GM04504 (cell line): Measurements from ENCODE around the gene PSEN1.

Experiments
- DNase-seq: peaks from one replicate; pipeline ENCODE4 v3.0.0-alpha.2; 2012; ENCODE audit warnings: low read depth

PSEN1 gene

GRCh38 chr14:73136387-73137225 is at the start of gene PSEN1:
TSS of gene PSEN1 (plus strand) at chr14:73136507. CDS start at chr14:73148020, 11,513 bp downstream.
- DNase-seq: peak; percentile 80

- DNase-seq: no peak
These were observed 45.3 kb upstream of the PSEN1 start for GRCh38 chr14:73091044-73091443.

- no peak for DNase-seq
These were observed 38.9 kb upstream of the PSEN1 start for GRCh38 chr14:73097421-73097820.

DNA sequence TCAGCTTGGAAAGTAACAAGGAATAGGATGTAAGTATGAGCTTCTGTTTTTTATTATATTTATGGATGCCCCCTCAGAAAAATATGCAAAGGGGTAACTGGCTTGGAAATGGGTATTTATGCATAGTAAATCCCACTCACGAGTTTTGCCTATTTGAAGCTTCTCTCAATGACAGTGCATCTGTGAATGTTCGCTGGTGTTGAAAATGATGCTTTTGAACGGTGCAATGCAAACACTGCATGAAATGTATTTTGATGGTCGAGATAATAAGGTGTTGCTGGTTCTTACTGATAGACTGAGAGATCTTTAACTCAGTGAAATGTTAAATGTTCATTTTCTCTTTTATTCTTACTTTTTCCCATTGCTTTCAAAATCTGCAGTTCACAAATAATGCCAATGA is 36.0 kb upstream of the PSEN1 start:
- no peak for DNase-seq

DNA sequence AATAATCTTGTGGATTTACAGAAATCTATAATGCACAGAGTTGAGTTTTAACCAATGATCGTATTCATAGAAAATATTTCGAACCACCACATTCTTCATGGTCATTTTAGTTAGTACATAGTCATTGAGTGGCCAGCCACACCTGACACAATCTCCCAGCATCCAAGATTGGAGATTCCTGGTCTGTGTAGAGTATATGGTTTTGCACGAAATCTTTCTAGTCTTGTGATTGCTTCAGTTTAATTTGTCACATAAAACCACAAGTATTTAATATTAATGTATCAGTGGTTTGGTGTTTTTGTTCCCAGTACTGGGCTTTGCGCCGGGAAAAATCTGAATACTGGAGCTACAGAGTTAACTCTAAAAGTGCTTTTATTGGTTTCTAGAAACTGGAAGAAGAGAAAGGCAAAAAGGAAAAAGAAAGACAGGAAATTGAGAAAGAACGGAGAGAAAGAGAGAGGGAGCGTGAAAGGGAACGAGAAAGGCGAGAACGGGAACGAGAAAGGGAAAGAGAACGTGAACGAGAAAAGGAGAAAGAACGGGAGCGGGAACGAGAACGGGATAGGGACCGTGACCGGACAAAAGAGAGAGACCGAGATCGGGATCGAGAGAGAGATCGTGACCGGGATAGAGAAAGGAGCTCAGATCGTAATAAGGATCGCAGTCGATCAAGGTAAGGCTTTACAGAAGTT is 33.4 kb upstream of the PSEN1 start:
- DNase-seq: no peak

DNA sequence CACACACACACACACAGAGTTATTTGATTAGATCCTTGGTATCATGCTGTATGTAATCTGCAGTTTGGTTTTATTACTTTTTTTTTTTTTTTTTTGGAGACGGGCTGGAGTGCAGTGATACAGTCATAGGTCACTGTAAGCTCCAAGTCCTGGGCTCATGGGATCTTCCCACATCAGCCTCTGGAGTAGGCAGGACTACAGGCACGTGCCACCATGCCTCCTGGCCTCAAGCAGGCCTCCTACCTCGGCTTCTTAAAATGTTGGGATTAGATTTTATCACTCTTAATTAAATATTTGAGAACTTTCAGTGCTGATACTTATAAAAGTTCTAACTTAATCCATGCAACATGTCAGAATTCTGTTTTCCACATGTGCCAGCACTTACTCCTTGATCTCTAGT is 31.3 kb upstream of the PSEN1 start:
- no peak for DNase-seq

DNA sequence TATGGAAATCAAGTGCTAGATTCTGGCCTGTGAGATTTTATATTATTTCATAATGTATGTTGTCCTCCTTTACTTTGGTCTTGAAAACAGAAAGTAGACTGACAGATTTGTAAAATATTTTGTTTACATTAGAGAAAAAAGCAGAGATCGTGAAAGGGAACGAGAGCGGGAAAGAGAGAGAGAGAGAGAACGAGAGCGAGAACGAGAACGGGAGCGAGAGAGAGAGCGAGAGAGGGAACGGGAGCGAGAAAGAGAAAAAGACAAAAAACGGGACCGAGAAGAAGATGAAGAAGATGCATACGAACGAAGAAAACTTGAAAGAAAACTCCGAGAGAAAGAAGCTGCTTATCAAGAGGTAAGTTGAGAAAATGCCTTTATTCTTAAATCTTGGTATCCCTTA is 30.6 kb upstream of the PSEN1 start:
- no peak for DNase-seq

DNA sequence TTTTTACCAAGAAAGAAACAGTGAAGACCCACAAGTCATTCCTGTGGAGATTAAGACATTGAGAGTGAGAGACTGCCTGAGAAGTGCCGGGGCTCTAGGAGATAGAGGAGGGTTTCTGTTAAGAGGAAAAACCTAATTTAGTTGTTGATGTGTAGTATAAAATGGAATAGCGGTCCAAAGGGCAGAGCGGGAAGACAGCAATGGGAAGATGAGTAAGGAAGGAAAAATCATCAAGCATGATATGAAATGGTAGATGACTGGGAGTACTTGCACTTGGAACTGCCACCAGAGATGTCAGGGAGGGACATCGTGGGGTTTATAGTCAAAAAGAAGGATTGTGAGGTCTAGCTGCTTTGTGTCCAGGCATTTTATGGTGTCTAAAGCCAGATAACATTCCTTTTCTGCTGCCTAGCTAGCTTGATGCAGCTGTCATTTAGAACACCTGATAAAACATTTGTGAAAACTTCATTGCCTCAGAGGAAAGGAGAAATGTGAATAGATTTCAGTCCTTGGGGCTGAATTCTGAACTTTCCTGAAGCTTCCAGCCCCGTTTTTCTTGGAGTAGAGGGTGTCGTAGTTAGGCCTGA is 20.1 kb upstream of the PSEN1 start:
- no peak for DNase-seq

DNA sequence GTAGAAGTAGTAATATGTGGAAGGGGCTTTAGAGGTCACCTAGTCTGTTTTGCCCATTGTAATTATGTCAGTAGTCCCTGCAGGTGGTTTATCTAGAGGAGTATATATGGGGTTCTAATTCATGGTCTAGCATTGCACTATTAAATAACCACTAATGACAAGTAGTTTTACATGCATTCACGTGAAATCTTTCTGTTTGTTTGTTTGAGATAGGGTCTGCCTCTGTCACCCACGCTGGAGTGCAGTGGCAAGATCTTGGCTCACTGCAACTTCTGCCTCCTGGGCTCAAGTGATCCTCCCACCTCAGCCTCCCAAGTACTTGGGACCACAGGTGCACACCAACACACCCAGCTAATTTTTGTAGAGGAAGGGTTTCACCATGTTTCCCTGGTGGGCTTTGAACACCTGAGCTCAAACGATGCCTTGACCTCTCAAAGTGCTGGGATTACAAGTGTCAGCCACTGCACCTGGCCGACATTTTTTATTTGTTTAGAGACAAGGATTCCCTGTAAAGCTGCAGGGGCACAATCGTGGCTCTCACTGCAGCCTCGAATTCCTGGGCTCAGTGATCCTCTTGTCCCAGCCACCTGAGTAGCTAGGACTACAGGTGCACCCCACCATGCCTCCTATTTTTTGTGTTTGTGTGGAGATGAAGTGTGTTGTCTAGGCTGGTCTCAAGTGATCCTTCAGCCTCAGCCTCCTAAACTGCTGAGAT is 12.0 kb upstream of the PSEN1 start:
- no peak for DNase-seq

DNA sequence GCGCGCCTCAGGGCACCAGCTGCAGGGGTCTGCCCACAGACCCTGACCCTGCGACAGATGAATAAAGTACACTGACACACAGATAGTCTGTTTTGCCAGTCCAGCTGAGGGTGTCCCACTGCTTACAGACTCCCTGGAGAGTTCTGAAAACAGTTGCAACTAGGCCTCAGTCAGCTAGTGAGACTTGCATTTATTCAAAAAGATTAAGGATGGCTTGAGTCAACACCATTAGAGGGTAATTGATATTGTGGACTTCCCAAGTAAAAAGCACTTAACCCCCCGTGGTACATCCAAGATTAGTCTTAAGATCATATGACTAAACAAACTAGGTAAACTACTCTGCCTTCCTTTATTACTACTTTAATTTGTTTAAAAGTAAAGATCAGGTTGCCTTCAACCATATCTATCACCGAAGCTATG is 11.1 kb upstream of the PSEN1 start:
- DNase-seq: no peak

DNA sequence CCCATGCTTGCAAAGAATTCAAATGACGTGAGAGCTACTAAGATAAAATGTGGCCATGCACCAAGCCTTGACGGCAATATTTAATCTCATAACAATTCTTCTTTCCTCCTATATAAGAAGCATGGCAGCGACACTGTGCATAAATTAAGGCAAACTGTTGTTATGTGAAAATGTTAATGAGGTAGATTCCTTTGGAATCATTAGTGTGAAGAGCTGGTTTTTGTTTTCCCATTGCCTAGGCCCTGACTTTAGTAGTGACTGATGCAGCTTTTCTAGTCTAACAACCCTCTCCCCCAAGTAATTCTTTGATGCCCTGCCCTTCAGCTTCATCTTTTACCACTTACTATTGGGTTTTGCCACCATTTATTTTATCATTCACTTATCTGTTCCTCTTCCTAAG is 10.6 kb upstream of the PSEN1 start:
- no peak for DNase-seq

DNA sequence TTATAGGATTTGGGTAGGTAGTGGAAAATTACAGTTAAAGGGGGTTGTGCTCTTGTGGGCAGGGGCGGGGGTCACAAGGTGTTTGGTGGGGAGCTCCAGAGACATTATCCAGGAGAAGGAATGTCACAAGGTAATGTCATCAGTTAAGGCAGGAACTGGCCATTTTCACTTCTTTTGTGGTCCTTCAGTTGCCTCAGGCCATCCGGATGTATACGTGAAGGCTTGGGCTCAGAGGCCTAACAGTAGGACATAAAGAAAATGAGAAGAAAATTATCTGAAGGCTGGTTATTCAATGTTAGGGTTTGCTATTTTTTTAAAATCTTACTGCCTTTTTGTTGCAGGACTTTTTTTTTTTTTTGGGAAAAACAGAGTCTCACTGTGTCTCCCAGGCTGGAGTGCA is 2.5 kb upstream of the PSEN1 start:
- DNase-seq: no peak

DNA sequence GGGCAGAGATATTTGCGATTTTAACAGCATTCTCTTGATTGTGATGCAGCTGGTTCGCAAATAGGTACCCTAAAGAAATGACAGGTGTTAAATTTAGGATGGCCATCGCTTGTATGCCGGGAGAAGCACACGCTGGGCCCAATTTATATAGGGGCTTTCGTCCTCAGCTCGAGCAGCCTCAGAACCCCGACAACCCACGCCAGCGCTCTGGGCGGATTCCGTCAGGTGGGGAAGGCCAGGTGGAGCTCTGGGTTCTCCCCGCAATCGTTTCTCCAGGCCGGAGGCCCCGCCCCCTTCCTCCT is 271 bp upstream of the PSEN1 start:
- DNase-seq: no peak

- no peak for DNase-seq
These were observed 4.6 kb downstream of the PSEN1 start for GRCh38 chr14:73140811-73141323.

DNA sequence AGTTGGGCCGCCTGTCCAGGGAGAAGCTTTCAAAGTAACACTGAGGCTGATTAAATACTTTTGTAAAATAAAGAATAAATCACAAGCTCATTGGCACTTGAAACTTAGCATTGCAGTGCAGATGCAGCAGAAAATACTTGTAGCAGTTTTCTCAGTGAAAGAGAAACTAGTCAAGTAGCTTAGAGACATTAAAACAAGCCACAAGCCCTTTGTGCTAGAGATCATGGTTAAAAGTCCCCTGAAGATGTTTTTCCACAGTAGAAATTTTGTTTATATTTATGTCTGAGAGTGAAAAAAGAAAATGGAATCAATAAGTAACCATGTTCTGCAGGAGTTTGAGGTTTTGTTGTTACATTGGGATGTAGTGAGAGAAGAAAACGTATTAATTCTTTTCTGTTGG is 5.9 kb downstream of the PSEN1 start:
- DNase-seq: no peak

GRCh38 chr14:73143003-73143402 is 6.7 kb downstream of the PSEN1 start:
- no peak for DNase-seq

DNA sequence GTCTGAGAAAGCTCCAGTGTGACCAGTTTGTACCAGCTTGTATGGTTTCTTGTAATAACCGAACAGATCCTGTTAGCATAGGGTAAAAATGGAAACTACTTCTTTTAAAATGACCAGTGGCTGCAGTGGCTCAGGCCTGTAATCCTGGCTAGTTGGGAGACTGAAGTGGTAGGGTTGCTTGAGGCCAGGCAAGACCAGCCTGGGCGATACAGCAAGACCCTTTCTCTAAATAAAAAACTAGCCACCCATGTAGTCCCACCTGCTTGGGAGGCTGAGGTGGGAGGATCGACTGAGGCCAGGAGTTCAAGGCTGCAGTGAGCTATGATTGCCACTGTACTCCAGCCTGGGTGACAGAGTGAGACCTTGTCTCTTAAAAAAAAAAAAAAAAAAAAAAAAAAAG is 7.3 kb downstream of the PSEN1 start:
- DNase-seq: no peak

- DNase-seq: no peak
These were observed 9.1 kb downstream of the PSEN1 start for GRCh38 chr14:73145371-73145770.

GRCh38 chr14:73146111-73146510 is 9.8 kb downstream of the PSEN1 start:
- no peak for DNase-seq

DNA sequence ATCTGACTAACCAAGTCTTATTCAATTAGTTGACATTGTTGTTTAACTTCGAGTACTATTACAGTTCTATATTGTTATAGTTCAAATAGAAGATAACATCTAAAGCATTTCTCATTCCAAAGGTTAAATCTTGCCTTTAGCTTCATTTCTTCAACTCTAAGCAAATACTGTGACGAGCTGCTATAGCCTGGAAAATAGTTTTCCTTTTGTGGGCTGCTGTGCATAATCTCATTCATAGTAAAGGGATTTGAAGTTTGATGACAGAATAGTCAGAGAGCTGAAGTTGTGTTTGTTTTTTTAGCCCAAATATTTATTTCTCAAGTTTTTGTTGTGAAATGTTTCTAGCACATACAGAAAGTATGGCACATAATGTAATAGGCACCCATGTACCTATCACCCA is 13.4 kb downstream of the PSEN1 start:
- DNase-seq: no peak

- no peak for DNase-seq
These were observed 17.0 kb downstream of the PSEN1 start for GRCh38 chr14:73153272-73153671.

DNA sequence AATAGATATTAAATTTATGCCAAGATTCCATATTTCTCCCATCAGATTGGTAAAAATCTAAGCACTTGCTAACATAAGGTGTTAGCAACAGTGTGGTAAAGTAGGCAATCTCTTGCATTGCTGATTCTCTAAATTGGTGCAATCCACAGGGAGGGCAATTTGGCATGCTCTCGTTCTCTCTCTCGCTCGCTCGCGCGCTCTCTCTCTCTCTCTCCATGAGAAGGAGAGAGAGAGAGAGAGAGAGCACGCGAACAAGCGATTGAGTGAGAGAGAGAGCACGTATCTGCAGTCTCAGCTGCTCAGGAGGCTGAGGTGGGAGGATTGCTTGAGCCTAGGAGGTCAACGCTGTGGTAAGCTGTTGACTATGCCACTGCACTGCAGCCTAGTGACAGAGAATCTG is 25.9 kb downstream of the PSEN1 start:
- DNase-seq: no peak

DNA sequence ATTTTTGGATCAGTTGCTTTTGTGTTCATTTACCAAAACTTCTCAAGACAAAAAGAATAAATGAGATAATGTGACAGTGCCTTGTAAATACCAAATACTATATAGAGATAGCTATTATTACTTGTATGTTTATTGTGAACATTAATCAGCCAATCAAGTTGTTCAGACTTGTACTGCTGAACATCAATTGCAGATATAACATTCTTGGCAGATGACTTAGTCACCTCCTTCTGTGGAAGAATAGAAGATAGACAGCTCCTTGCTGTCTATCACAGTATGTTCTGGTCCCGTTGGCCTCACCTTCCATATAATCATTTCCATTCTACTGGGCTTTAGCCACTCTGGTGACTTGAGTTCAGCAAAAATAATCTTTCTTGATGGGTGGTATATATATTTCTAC is 30.1 kb downstream of the PSEN1 start:
- no peak for DNase-seq
